Natural killer cell (primary cell): ENCODE results near the gene AGPAT1. TPM values are rescaled to one million over a fixed set of nuclear protein-coding genes. Genes with fewer than 3 reads are reported as not detected.

Experiments used
- ATAC-seq, 3 donors: fragments of 150-1000 bp in 2 of 3; fragments of 200-7000 bp in 1 of 3; cut with Tn5 transposase; 1 replicate in 1 of 3; 2 replicates in 2 of 3; pipeline ENCODE4 v1.10.0; 2021; ENCODE audit warnings: mild to moderate bottlenecking in 2 of 3, moderate library complexity in 2 of 3
- DNase-seq, 2 donors: peaks; one replicate each; pipeline versions ENCODE4 v3.0.0 to v3.0.0-alpha.2; 2013 to 2021; ENCODE audit warnings: mixed read lengths in 1 of 2
- H3K27ac ChIP-seq: one replicate; pipeline ENCODE4 v1.5.1; 2013; ENCODE audit warnings: mild to moderate bottlenecking, low read length
- H3K27me3 ChIP-seq: one replicate; pipeline ENCODE4 v1.6.1; 2013; ENCODE audit warnings: low read length; ENCODE audit not compliant: control insufficient read depth, insufficient read depth
- H3K36me3 ChIP-seq: one replicate; pipeline ENCODE4 v1.6.1; 2013; ENCODE audit warnings: low read length; ENCODE audit not compliant: control insufficient read depth, insufficient read depth
- H3K4me1 ChIP-seq: one replicate; pipeline ENCODE4 v1.6.1; 2013; ENCODE audit warnings: low read length; ENCODE audit not compliant: control insufficient read depth, insufficient read depth
- H3K4me3 ChIP-seq: one replicate; pipeline ENCODE4 v1.5.1; 2013; ENCODE audit warnings: low read length
- H3K9me3 ChIP-seq: one replicate; pipeline ENCODE4 v1.6.1; 2013; ENCODE audit warnings: low read length; ENCODE audit not compliant: control insufficient read depth, insufficient read depth
- H3K27ac Mint-ChIP-seq, 2 donors: one replicate each; pipeline ENCODE4 v1.8.0; 2022; ENCODE audit warnings: mild to moderate bottlenecking in 2 of 2, mixed read lengths in 2 of 2, moderate library complexity in 1 of 2
- H3K27me3 Mint-ChIP-seq, 2 donors: one replicate each; pipeline ENCODE4 v1.8.0; 2022; ENCODE audit warnings: low read depth in 2 of 2, mixed read lengths in 2 of 2
- H3K36me3 Mint-ChIP-seq: one replicate; pipeline ENCODE4 v1.8.0; 2022; ENCODE audit warnings: mixed read lengths
- H3K4me1 Mint-ChIP-seq, 2 donors: one replicate each; pipeline ENCODE4 v1.8.0; 2022; ENCODE audit warnings: mixed read lengths in 2 of 2
- H3K4me3 Mint-ChIP-seq: one replicate; pipeline ENCODE4 v1.8.0; 2022; ENCODE audit warnings: mild to moderate bottlenecking, moderate library complexity, mixed read lengths
- H3K9me3 Mint-ChIP-seq, 2 donors: one replicate each; pipeline ENCODE4 v1.8.0; 2022; ENCODE audit warnings: mixed read lengths in 2 of 2
- CTCF ChIP-seq: fragments of 200-600 bp; IDR thresholded peaks from one replicate; pipeline ENCODE4 v1.8.0; 2022; ENCODE audit warnings: antibody characterized with exemption
- WGBS: methylation state at CpG from one replicate; pipeline ENCODE4 v1.1.7; 2013; ENCODE audit warnings: missing lambda C conversion rate; ENCODE audit not compliant: insufficient coverage; 5-methylcytosine and 5-hydroxymethylcytosine counted together
- intact Hi-C: fragments of 100-400 bp; cut with micrococcal nuclease; formaldehyde crosslinking; loops from one replicate; pipeline ENCODE4 v1.14.2; 2022
- total RNA-seq, 4 donors: library from RNA; stranded (reverse); fragments of 120-200 nt in 1 of 4; gene quantifications; one replicate each; pipeline versions ENCODE4 v1.2.3 to v1.2.4, GENCODE V29; 2013 to 2022

The AGPAT1 gene
- total RNA-seq, 3 donors from 2014 or later (not counting 1 experiment from before 2014, with no cell fraction given) = 29.5 to 31.9 (median 31.2) TPM

- intact Hi-C loops = no loop called here
- no peaks in the 10 kb centered on the region for H3K9me3 Mint-ChIP-seq
- H3K36me3 ChIP-seq = no peaks in the 10 kb centered on the region
- H3K27ac ChIP-seq = no peak overlapping the region
- DNase-seq (no peak), ATAC-seq (no peak)
- no peaks in the 10 kb centered on the region for H3K27me3 ChIP-seq
- no peak overlapping the region for H3K4me3 Mint-ChIP-seq
- H3K4me1 ChIP-seq = peaks cover 2% of the 10 kb centered on the region
- H3K4me3 ChIP-seq = no peak overlapping the region
- no peaks in the 10 kb centered on the region for H3K36me3 Mint-ChIP-seq
- peaks cover 9 to 18% of the 10 kb centered on the region in 2 donors for H3K27me3 Mint-ChIP-seq
- no peaks in the 10 kb centered on the region for H3K9me3 ChIP-seq
- no peak overlapping the region for H3K27ac Mint-ChIP-seq
- H3K4me1 Mint-ChIP-seq = peaks cover 0 to under 1% of the 10 kb centered on the region in 2 donors
- 86% methylated on average over 9 of the region's 9 CpGs for WGBS
- TF ChIP-seq CTCF = no peak
These were observed 26.3 kb upstream of the AGPAT1 start for GRCh38 chr6:32202186-32202585.

- no peak overlapping the region for H3K27ac Mint-ChIP-seq
- no peaks in the 10 kb centered on the region for H3K36me3 ChIP-seq
- H3K9me3 Mint-ChIP-seq = no peaks in the 10 kb centered on the region
- 92% methylated on average over 12 of the region's 13 CpGs for WGBS
- no peak overlapping the region for H3K4me3 Mint-ChIP-seq
- no peaks in the 10 kb centered on the region for H3K9me3 ChIP-seq
- no peak overlapping the region for H3K27ac ChIP-seq
- ATAC-seq = no peak
- H3K4me1 ChIP-seq = peaks cover 14% of the 10 kb centered on the region
- peaks cover 12 to 13% of the 10 kb centered on the region in 2 donors for H3K4me1 Mint-ChIP-seq
- H3K27me3 Mint-ChIP-seq = peaks cover 9 to 11% of the 10 kb centered on the region in 2 donors
- TF ChIP-seq CTCF = no peak
- H3K36me3 Mint-ChIP-seq = no peaks in the 10 kb centered on the region
- intact Hi-C loops = no loop called here
- H3K4me3 ChIP-seq = no peak overlapping the region
- no peaks in the 10 kb centered on the region for H3K27me3 ChIP-seq
- DNase-seq = no peak
These were observed 25.0 kb upstream of the AGPAT1 start for GRCh38 chr6:32200711-32201475.

- H3K9me3 Mint-ChIP-seq = no peaks in the 10 kb centered on the region
- Histone ChIP-seq H3K9me3 (no peaks in the 10 kb centered on the region), H3K36me3 (no peaks in the 10 kb centered on the region), H3K4me1 (peaks cover 30% of the 10 kb centered on the region), H3K27me3 (no peaks in the 10 kb centered on the region), H3K27ac (no peak overlapping the region), H3K4me3 (no peak overlapping the region)
- DNase-seq (no peak), ATAC-seq (no peak)
- no peak overlapping the region for H3K4me3 Mint-ChIP-seq
- no peaks in the 10 kb centered on the region for H3K36me3 Mint-ChIP-seq
- peaks cover 29 to 34% of the 10 kb centered on the region in 2 donors for H3K4me1 Mint-ChIP-seq
- intact Hi-C loops = loop anchor here (5.0 to 10.0 kb wide), 3 partner anchors 224 to 773 kb away; partner anchors contain the start of genes DXO and PSMB8
- peak overlapping the region in 1 of 2 donors; percentile 71 for H3K27ac Mint-ChIP-seq
- no peak for TF ChIP-seq CTCF
- no peaks in the 10 kb centered on the region for H3K27me3 Mint-ChIP-seq
- 93% methylated on average over 17 of the region's 17 CpGs for WGBS
These were observed 23.0 kb upstream of the AGPAT1 start for GRCh38 chr6:32198866-32199265.
